ENCODE results near the gene NUTM2A.
"Not testable (repeated sequence)": the region's sequence is repeated elsewhere in the genome, so short reads cannot be mapped to it uniquely, and the experiment has no call there.

The NUTM2A gene

GRCh38 chr10:87225148-87225547, at the start of gene NUTM2A:
TSS of gene NUTM2A (plus strand) at chr10:87225448. CDS start at chr10:87225831, 383 bp downstream.
- not testable (repeated sequence) for DNase-seq (ENCODE audit: low read depth)

GRCh38 chr10:87177587-87177986, 47.7 kb upstream of the NUTM2A start:
- not testable (repeated sequence) for DNase-seq (ENCODE audit: low read depth)

- DNase-seq (ENCODE audit: low read depth) = not testable (repeated sequence)
These were observed 40.8 kb upstream of the NUTM2A start for GRCh38 chr10:87184421-87184820.

- not testable (repeated sequence) for DNase-seq (ENCODE audit: low read depth)
These were observed 39.2 kb upstream of the NUTM2A start for GRCh38 chr10:87186016-87186415.

GRCh38 chr10:87187573-87187972, 37.7 kb upstream of the NUTM2A start:
- DNase-seq (ENCODE audit: low read depth) = not testable (repeated sequence)

- DNase-seq (ENCODE audit: low read depth) = not testable (repeated sequence)
These were observed 33.4 kb upstream of the NUTM2A start for GRCh38 chr10:87191841-87192240.

- DNase-seq (ENCODE audit: low read depth) = not testable (repeated sequence)
These were observed 24.3 kb upstream of the NUTM2A start for GRCh38 chr10:87200924-87201323.

- DNase-seq (ENCODE audit: low read depth) = not testable (repeated sequence)
These were observed 20.4 kb upstream of the NUTM2A start for GRCh38 chr10:87204801-87205200.

- DNase-seq (ENCODE audit: low read depth) = not testable (repeated sequence)
These were observed 18.3 kb upstream of the NUTM2A start for GRCh38 chr10:87206922-87207321.

GRCh38 chr10:87210309-87210708, 14.9 kb upstream of the NUTM2A start:
- DNase-seq (ENCODE audit: low read depth) = not testable (repeated sequence)

- not testable (repeated sequence) for DNase-seq (ENCODE audit: low read depth)
These were observed 13.4 kb upstream of the NUTM2A start for GRCh38 chr10:87211848-87212247.

- not testable (repeated sequence) for DNase-seq (ENCODE audit: low read depth)
These were observed 12.0 kb upstream of the NUTM2A start for GRCh38 chr10:87213150-87213765.

- not testable (repeated sequence) for DNase-seq (ENCODE audit: low read depth)
These were observed 11.4 kb upstream of the NUTM2A start for GRCh38 chr10:87213806-87214205.

GRCh38 chr10:87216120-87216519, 9.1 kb upstream of the NUTM2A start:
- DNase-seq (ENCODE audit: low read depth) = not testable (repeated sequence)

GRCh38 chr10:87219370-87219769, 5.9 kb upstream of the NUTM2A start:
- not testable (repeated sequence) for DNase-seq (ENCODE audit: low read depth)

GRCh38 chr10:87222789-87223188, 2.5 kb upstream of the NUTM2A start:
- not testable (repeated sequence) for DNase-seq (ENCODE audit: low read depth)

GRCh38 chr10:87228247-87228646, 3.0 kb downstream of the NUTM2A start:
- not testable (repeated sequence) for DNase-seq (ENCODE audit: low read depth)

- not testable (repeated sequence) for DNase-seq (ENCODE audit: low read depth)
These were observed 4.0 kb downstream of the NUTM2A start for GRCh38 chr10:87229211-87229610.

GRCh38 chr10:87234854-87235253, 9.6 kb downstream of the NUTM2A start:
- DNase-seq (ENCODE audit: low read depth) = not testable (repeated sequence)

GRCh38 chr10:87237244-87237643, 12.0 kb downstream of the NUTM2A start:
- DNase-seq (ENCODE audit: low read depth) = not testable (repeated sequence)

- not testable (repeated sequence) for DNase-seq (ENCODE audit: low read depth)
These were observed 14.1 kb downstream of the NUTM2A start for GRCh38 chr10:87239346-87239808.

GRCh38 chr10:87242192-87242591, 16.9 kb downstream of the NUTM2A start:
- DNase-seq (ENCODE audit: low read depth) = not testable (repeated sequence)

- DNase-seq (ENCODE audit: low read depth) = not testable (repeated sequence)
These were observed 22.1 kb downstream of the NUTM2A start for GRCh38 chr10:87247335-87247734.

Measured in activated T-cell treated with anti-CD3 and anti-CD28 coated beads for 48 hours (primary cell).